ENCODE results near the gene MLX.
A peak's percentile ranks its signal among the peaks of the same experiment; 100 is the strongest.
"Not testable (repeated sequence)": the region's sequence is repeated elsewhere in the genome, so short reads cannot be mapped to it uniquely, and the experiment has no call there.

MLX gene

DNA sequence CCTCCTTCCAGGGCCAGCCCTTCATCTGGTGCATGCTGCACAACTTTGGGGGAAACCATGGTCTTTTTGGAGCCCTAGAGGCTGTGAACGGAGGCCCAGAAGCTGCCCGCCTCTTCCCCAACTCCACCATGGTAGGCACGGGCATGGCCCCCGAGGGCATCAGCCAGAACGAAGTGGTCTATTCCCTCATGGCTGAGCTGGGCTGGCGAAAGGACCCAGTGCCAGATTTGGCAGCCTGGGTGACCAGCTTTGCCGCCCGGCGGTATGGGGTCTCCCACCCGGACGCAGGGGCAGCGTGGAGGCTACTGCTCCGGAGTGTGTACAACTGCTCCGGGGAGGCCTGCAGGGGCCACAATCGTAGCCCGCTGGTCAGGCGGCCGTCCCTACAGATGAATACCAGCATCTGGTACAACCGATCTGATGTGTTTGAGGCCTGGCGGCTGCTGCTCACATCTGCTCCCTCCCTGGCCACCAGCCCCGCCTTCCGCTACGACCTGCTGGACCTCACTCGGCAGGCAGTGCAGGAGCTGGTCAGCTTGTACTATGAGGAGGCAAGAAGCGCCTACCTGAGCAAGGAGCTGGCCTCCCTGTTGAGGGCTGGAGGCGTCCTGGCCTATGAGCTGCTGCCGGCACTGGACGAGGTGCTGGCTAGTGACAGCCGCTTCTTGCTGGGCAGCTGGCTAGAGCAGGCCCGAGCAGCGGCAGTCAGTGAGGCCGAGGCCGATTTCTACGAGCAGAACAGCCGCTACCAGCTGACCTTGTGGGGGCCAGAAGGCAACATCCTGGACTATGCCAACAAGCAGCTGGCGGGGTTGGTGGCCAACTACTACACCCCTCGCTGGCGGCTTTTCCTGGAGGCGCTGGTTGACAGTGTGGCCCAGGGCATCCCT lies 23.5 kb upstream of the MLX start:
- no peak for ATAC-seq (ENCODE audit: low read depth)
- H3K36me3 Mint-ChIP-seq, result peaks cover 4% of the 10 kb centered on the region
- H3K27me3 Mint-ChIP-seq, result no peaks in the 10 kb centered on the region
- no peaks in the 10 kb centered on the region for H3K4me1 Mint-ChIP-seq
- no peak overlapping the region for H3K4me3 Mint-ChIP-seq
- no peaks in the 10 kb centered on the region for H3K9me3 Mint-ChIP-seq
- no peak for DNase-seq (ENCODE audit: low spot score in 2 of 2)
- H3K27ac Mint-ChIP-seq, result no peak overlapping the region

DNA sequence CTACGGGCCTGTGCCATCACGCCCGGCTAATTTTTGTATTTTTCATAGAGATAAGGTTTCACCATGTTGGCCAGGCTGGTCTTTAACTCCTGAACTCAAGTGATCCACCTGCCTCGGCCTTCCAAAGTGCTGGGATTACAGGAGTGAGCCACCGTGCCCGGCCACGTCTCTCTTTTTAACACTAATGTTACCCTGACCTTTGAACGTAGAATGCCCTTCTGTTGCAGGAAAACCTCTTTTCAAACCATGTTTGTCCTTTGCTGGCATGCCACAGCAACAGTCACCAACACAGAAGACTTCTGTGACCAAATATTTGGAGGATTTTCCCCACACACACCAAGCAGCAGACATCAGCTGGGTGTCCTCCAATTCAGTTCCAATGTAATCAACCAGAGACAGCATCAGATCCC lies 22.0 kb upstream of the MLX start:
- Mint-ChIP-seq H3K4me3 (no peak overlapping the region), H3K4me1 (peaks cover 6% of the 10 kb centered on the region), H3K36me3 (peaks cover 2% of the 10 kb centered on the region), H3K9me3 (no peaks in the 10 kb centered on the region), H3K27ac (no peak overlapping the region), H3K27me3 (no peaks in the 10 kb centered on the region)
- DNase-seq (ENCODE audit: low spot score in 2 of 2), result no peak
- no peak for ATAC-seq (ENCODE audit: low read depth)

DNA sequence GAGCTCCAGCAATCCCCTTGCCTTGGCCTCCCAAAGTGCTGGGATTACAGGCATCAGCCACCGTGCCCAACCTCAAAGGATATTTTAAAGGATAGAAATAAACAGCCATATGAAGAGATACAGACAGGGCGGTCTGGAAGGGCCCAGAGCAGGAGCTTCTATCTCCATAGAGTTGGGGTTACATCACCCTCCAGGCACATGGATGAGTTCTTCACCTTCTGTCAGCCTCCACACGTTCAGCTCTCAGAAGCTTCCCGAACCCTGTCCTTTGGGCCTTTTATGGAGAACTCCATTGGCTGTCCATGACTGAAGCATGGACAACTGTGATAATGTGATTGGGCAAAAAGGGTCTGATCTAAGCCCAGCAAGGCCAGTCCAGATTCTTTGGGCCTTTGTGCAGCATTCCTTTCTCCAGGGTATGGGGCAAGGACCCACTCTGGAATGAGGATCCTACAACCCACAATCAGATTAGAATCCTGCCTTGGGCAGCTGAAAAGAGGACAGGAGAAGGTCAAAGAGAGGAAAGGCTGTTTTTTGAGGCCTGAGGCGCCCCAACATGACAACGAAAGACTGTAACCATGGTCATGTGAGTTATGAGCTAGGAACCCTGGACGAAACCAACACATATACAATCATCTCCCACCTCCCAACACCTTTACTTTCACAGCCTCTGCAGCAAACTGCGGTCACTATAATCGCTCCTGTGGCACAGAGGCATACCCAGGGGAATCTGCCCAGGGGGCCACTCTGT lies 21.0 kb upstream of the MLX start:
- DNase-seq (ENCODE audit: low spot score in 2 of 2); H3K4me3 Mint-ChIP-seq; H3K4me1 Mint-ChIP-seq; H3K27me3 Mint-ChIP-seq; H3K36me3 Mint-ChIP-seq; H3K27ac Mint-ChIP-seq; ATAC-seq (ENCODE audit: low read depth); H3K9me3 Mint-ChIP-seq: not testable (repeated sequence)

DNA sequence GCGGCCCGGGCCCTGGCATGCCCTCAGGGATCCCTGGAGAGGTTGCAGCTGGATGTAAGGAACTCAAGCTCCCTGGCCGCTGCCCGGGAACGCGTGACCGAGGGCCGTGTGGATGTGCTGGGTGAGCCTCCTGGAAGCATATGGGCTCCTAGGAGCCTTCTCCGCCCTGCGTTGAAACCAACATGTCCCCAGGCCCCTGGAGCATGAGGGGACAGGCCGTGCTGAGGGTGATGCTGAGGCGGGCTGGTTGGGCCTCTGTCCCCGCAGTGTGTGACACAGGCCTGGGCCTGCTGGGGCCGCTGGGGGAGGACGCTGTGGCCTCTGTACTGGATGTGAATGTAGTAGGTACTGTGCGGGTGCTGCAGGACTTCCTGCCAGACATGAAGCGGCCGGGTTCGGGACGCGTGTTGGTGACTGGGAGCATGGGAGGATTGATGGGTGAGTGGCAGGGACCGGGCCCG lies 19.9 kb upstream of the MLX start:
- Mint-ChIP-seq H3K9me3 (no peaks in the 10 kb centered on the region), H3K4me1 (peaks cover 12% of the 10 kb centered on the region), H3K27me3 (no peaks in the 10 kb centered on the region), H3K27ac (no peak overlapping the region), H3K4me3 (peak overlapping the region; percentile 39), H3K36me3 (no peaks in the 10 kb centered on the region)
- ATAC-seq (ENCODE audit: low read depth), result no peak
- no peak for DNase-seq (ENCODE audit: low spot score in 2 of 2)

DNA sequence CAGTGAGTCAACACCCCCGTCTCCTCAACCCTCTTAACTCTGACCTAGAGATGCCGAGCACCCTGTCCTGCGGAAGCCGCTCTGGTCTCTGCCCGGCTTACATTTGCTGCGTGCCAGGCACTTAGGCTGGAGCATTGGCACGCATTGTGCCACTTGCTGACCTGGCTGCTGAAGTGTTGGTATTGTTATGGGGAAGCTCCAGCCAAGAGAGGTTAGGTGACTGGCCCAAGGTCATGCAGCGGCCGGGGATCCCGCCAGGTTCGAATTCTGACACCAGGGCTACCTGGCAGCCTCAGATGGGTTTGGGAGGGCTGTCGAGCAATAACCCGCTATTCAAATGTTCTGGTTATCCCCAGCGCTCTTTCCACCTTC lies 19.2 kb upstream of the MLX start:
- peak overlapping the region; percentile 49 for H3K4me3 Mint-ChIP-seq
- no peak overlapping the region for H3K27ac Mint-ChIP-seq
- no peak for ATAC-seq (ENCODE audit: low read depth)
- DNase-seq (ENCODE audit: low spot score in 2 of 2), result no peak
- no peaks in the 10 kb centered on the region for H3K27me3 Mint-ChIP-seq
- H3K9me3 Mint-ChIP-seq, result no peaks in the 10 kb centered on the region
- H3K36me3 Mint-ChIP-seq, result no peaks in the 10 kb centered on the region
- peaks cover 15% of the 10 kb centered on the region for H3K4me1 Mint-ChIP-seq

DNA sequence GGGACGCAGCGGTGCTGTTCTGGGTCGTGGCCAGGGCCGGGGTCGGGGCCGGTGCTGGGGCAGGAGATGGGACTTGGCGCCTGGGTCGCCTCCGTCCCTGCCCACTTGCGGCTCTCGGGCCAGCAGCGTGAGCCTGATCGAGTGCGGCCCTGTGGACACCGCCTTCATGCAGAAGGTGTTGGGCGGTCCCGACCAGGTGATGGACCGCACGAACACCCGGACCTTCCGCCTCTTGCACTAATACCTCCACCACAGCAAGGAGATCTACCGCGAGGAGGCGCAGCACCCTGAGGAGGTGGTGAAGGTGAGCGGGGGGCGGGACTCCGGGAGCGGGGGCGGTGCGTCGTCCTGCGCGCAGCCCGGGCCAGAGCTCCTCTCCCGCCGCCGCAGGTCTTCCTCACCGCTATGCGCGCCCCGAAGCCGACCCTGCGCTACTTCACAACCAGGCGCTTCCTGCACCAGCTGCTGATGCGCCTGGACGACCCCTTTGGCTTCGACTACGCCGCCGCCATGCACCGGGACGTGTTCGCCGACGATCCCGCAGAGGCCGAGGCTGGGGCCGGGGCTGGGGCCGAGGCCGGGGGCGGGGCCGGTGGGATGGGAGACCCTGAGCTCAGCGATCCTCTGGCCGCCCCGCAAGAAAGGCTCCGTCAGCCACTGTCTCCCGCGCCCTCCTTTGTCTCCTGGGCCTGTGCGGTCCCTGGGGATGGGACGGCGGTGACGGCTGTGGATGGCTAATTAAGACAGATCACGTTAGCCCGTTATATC lies 18.6 kb upstream of the MLX start:
- H3K27ac Mint-ChIP-seq, result no peak overlapping the region
- no peaks in the 10 kb centered on the region for H3K9me3 Mint-ChIP-seq
- H3K4me1 Mint-ChIP-seq, result peaks cover 18% of the 10 kb centered on the region
- no peaks in the 10 kb centered on the region for H3K27me3 Mint-ChIP-seq
- DNase-seq (ENCODE audit: low spot score in 2 of 2) (peak; percentile 84 to 87), ATAC-seq (ENCODE audit: low read depth) (peak; percentile 94)
- H3K36me3 Mint-ChIP-seq, result no peaks in the 10 kb centered on the region
- peak overlapping the region; percentile 54 for H3K4me3 Mint-ChIP-seq

DNA sequence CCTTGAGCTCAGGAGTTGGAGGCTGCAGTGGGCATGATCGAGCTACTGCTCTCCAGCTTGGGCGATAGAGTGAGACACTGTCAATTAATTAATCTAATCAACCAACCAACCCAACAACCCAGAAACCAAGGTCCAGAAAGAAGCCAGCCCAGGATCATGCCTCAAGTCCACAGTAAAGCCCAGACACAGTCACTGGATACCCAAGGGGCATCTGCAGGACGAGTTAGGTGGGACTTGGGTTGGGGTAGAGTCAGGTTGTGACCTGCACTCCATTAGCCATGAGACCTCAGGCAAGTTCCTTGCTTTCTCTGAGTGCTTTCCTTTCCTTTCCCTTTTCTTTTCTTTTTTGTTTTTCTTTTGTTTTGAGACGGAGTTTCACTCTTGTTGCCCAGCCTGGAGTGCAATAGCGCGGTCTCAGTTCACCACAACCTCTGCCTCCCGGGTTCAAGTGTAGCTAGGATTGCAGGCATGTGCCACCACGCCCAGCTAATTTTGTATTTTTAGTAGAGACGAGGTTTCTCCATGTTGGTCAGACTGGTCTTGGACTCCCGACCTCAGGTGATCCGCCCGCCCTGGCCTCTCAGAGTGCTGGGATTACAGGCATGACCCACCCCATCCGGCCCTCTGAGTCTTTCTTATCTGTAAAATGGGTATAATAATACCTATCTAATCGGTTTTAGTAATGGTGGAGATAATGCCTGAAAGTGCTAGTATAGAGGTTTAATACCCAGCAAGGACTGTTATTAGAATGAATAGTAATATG lies 17.7 kb upstream of the MLX start:
- Mint-ChIP-seq H3K4me1 (peaks cover 22% of the 10 kb centered on the region), H3K36me3 (no peaks in the 10 kb centered on the region), H3K9me3 (no peaks in the 10 kb centered on the region), H3K27me3 (no peaks in the 10 kb centered on the region), H3K27ac (no peak overlapping the region), H3K4me3 (peak overlapping the region; percentile 54)
- ATAC-seq (ENCODE audit: low read depth) (no peak), DNase-seq (ENCODE audit: low spot score in 2 of 2) (no peak)

DNA sequence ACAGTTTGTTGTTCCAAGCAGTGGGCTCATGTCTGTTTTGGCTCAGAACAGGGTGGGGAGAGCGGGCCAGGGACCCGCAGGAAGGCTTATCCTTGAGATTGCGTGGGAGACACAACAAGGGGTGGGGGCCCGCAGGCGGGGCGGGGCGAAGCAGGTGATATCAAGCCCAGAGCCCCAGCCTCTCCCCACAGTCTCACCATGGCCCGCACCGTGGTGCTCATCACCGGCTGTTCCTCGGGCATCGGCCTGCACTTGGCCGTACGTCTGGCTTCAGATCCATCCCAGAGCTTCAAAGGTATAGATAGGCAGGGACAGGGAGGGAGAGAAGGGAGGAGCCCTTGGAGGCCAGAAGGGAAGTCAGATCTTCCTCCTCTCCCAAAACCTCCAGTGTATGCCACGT lies 14.2 kb upstream of the MLX start, which contains the start of gene HSD17B1:
Gene HSD17B1 (plus strand): TSS at position 188 of the 400 bp plus-strand sequence. CDS start 11 bp downstream, at position 199.
- Mint-ChIP-seq H3K27ac (peak within 1 kb of the TSS; percentile 97), H3K4me3 (peak within 1 kb of the TSS; percentile 98), H3K4me1 (peaks cover 34% of the 10 kb centered on the region)
- H3K27me3 Mint-ChIP-seq; ATAC-seq (ENCODE audit: low read depth); H3K36me3 Mint-ChIP-seq; DNase-seq (ENCODE audit: low spot score in 2 of 2); H3K9me3 Mint-ChIP-seq: not testable (repeated sequence)

DNA sequence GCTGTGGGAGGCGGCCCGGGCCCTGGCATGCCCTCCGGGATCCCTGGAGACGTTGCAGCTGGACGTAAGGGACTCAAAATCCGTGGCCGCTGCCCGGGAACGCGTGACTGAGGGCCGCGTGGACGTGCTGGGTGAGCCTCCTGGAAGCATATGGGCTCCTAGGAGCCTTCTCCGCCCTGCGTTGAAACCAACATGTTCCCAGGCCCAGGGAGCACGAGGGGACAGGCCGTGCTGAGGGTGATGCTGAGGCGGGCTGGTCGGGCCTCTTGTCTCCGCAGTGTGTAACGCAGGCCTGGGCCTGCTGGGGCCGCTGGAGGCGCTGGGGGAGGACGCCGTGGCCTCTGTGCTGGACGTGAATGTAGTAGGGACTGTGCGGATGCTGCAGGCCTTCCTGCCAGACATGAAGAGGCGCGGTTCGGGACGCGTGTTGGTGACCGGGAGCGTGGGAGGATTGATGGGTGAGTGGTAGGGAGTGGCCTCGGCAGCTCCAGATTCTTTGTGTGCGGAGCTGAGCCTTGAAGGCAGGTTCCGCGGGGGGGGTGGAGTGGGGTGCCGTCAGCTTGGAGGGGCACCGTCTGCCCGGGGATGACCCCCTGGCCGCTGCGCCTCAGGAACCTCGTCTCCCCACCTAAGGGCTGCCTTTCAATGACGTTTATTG lies 13.6 kb upstream of the MLX start:
- no peaks in the 10 kb centered on the region for H3K36me3 Mint-ChIP-seq
- DNase-seq (ENCODE audit: low spot score in 2 of 2) (no peak), ATAC-seq (ENCODE audit: low read depth) (no peak)
- peaks cover 34% of the 10 kb centered on the region for H3K4me1 Mint-ChIP-seq
- peak overlapping the region; percentile 97 for H3K27ac Mint-ChIP-seq
- no peaks in the 10 kb centered on the region for H3K9me3 Mint-ChIP-seq
- H3K4me3 Mint-ChIP-seq, result peak overlapping the region; percentile 98
- H3K27me3 Mint-ChIP-seq, result no peaks in the 10 kb centered on the region

DNA sequence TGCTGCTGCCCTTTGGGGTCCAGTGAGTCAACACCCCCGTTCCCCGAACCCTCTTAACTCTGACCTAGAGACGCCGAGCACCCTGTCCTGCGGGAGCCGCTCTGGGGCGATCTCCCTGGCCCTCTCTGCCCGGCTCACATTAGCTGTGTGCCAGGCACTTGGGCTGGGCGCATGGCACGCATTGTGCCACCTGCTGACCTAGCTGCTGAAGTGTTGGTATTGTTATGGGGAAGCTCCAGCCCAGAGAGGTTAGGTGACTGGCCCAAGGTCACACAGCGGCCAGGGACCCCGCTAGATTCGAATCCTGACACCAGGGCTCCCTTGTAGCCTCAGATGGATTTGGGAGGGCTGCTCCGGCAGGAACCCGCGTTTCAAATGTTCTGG lies 13.0 kb upstream of the MLX start:
- no peaks in the 10 kb centered on the region for H3K27me3 Mint-ChIP-seq
- no peaks in the 10 kb centered on the region for H3K9me3 Mint-ChIP-seq
- no peaks in the 10 kb centered on the region for H3K36me3 Mint-ChIP-seq
- peak; percentile 10 for ATAC-seq (ENCODE audit: low read depth)
- no peak for DNase-seq (ENCODE audit: low spot score in 2 of 2)
- peak overlapping the region; percentile 97 for H3K27ac Mint-ChIP-seq
- H3K4me3 Mint-ChIP-seq, result peak overlapping the region; percentile 98
- H3K4me1 Mint-ChIP-seq, result peaks cover 33% of the 10 kb centered on the region

DNA sequence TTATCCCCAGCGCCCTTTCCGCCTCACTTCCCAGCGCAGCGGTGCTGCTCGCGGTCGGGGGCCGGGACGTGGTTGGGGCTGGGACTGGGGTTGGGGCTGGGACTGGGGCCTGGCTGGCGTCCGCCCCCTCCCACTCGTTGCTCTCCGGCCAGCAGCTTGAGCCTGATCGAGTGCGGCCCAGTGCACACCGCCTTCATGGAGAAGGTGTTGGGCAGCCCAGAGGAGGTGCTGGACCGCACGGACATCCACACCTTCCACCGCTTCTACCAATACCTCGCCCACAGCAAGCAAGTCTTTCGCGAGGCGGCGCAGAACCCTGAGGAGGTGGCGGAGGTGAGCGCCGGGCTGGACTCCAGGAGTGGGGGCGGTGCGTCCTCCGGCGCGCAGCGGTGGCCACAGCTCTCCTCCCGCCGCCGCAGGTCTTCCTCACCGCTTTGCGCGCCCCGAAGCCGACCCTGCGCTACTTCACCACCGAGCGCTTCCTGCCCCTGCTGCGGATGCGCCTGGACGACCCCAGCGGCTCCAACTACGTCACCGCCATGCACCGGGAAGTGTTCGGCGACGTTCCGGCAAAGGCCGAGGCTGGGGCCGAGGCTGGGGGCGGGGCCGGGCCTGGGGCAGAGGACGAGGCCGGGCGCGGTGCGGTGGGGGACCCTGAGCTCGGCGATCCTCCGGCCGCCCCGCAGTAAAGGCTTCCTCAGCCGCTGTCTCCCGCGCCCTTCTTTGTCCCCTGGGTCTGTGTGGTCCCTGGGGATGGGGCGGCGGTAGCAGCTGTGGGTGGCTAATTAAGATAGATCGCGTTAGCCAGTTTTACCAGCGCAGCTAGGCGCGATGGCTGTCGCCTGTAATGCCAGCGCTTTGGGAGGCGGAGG lies 12.4 kb upstream of the MLX start:
- ATAC-seq (ENCODE audit: low read depth) (peak; percentile 90), DNase-seq (ENCODE audit: low spot score in 2 of 2) (peak; percentile 81 to 85)
- no peaks in the 10 kb centered on the region for H3K36me3 Mint-ChIP-seq

DNA sequence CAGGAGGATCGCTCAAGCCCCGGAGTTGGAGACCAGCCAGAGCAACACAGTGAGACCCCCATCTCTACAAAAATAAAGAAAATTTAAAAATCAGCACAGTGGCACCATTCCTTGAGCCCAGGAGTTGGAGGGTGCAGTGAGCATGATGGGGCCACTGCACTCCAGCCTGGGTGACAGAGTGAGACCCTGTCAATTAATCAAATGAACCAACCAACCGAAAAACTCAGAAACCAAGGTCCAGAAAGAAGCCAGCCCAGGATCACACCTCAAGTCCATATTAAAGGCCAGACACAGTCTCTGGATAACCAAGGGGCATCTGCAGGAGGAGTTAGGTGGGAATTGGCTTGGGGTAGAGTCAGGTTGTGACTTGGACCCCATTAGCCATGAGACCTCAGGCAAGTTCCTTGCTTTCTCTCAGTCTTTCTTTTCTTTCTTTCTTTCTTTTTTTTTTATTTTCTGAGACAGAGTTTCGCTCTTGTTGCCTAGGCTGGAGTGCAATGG lies 11.7 kb upstream of the MLX start:
- H3K9me3 Mint-ChIP-seq, result no peaks in the 10 kb centered on the region
- peak overlapping the region; percentile 97 for H3K27ac Mint-ChIP-seq
- DNase-seq (ENCODE audit: low spot score in 2 of 2) (no peak), ATAC-seq (ENCODE audit: low read depth) (peak; percentile 2)
- H3K36me3 Mint-ChIP-seq, result no peaks in the 10 kb centered on the region
- H3K4me3 Mint-ChIP-seq, result peak overlapping the region; percentile 98
- peaks cover 29% of the 10 kb centered on the region for H3K4me1 Mint-ChIP-seq
- H3K27me3 Mint-ChIP-seq, result no peaks in the 10 kb centered on the region

More for the DNA sequence above, 12.4 kb upstream of the MLX start:
- H3K4me3 Mint-ChIP-seq, result peak overlapping the region; percentile 98
- peak overlapping the region; percentile 97 for H3K27ac Mint-ChIP-seq
- H3K27me3 Mint-ChIP-seq, result no peaks in the 10 kb centered on the region
- H3K4me1 Mint-ChIP-seq, result peaks cover 29% of the 10 kb centered on the region
- no peaks in the 10 kb centered on the region for H3K9me3 Mint-ChIP-seq
